ENCODE measurements around the gene FAM184B.
"Not testable (repeated sequence)": the region's sequence is repeated elsewhere in the genome, so short reads cannot be mapped to it uniquely, and the experiment has no call there.

The FAM184B gene

DNA sequence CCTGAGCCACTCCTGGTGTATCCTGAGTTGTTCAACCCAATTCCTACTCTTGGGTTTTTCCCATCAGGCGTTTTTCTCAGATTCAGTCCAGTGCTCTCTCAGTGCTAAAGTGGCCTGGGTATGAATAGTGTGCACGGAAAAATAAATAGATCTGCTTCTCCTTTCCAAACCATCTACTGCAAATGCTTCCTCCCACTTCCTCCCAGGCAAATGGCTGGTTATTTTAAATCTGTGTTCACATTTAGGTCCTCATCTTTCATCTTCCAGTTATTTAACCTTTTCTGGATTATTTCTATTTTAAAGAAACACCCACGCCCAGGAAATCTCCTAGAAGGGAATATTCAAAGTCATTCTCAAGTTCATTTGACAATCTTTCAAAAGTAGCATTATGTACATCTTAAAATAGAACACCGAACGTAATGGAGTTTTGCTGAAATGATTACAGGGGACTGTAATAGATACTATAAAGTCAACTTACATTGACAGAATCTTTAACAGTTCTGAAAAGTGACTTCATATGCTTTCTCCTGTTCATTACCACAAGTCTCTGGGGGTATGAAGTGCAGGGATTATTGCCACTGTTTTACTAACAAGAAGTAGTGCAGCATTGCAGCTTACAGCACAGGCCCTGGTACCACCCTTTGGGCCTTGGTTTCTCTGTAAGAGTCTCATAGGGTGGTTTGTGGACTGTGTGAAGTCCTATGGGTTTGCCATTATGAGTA lies 100.7 kb downstream of the FAM184B start:
- no peaks in the 10 kb centered on the region for H3K9me3 ChIP-seq (replicated peaks; ENCODE audit: low read length)
- no peaks in the 10 kb centered on the region for H3K27me3 ChIP-seq (ENCODE audit: control insufficient read depth, insufficient read depth, low read length)
- H3K4me2 ChIP-seq (ENCODE audit: low read length): no peak overlapping the region
- no peaks in the 10 kb centered on the region for H3K4me1 ChIP-seq (ENCODE audit: control insufficient read depth, insufficient read depth, low read length)
- no peak overlapping the region for H3K9ac ChIP-seq (ENCODE audit: low read depth, low read length)
- H3K36me3 ChIP-seq (ENCODE audit: insufficient read depth, low read length): no peaks in the 10 kb centered on the region
- H3K4me3 ChIP-seq (ENCODE audit: low read length): no peak overlapping the region

- Histone ChIP-seq H3K4me2 (ENCODE audit: low read length) (no peak overlapping the region), H3K4me3 (ENCODE audit: low read length) (no peak overlapping the region), H3K9me3 (replicated peaks; ENCODE audit: low read length) (no peaks in the 10 kb centered on the region), H3K9ac (ENCODE audit: low read depth, low read length) (no peak overlapping the region), H3K36me3 (ENCODE audit: insufficient read depth, low read length) (no peaks in the 10 kb centered on the region), H3K27me3 (ENCODE audit: control insufficient read depth, insufficient read depth, low read length) (peaks cover 20% of the 10 kb centered on the region), H3K4me1 (ENCODE audit: control insufficient read depth, insufficient read depth, low read length) (no peaks in the 10 kb centered on the region)
Observed at GRCh38 chr4:17670423-17670822, 111.0 kb downstream of the FAM184B start.

- Histone ChIP-seq H3K9ac (ENCODE audit: low read depth, low read length) (no peak overlapping the region), H3K36me3 (ENCODE audit: insufficient read depth, low read length) (no peaks in the 10 kb centered on the region), H3K4me1 (ENCODE audit: control insufficient read depth, insufficient read depth, low read length) (no peaks in the 10 kb centered on the region), H3K27me3 (ENCODE audit: control insufficient read depth, insufficient read depth, low read length) (peaks cover 23% of the 10 kb centered on the region), H3K9me3 (replicated peaks; ENCODE audit: low read length) (no peaks in the 10 kb centered on the region), H3K4me3 (ENCODE audit: low read length) (no peak overlapping the region), H3K4me2 (ENCODE audit: low read length) (no peak overlapping the region)
Observed at GRCh38 chr4:17667653-17668201, 113.7 kb downstream of the FAM184B start.

GRCh38 chr4:17667253-17667652 lies 114.2 kb downstream of the FAM184B start:
- no peak overlapping the region for H3K4me2 ChIP-seq (ENCODE audit: low read length)

DNA sequence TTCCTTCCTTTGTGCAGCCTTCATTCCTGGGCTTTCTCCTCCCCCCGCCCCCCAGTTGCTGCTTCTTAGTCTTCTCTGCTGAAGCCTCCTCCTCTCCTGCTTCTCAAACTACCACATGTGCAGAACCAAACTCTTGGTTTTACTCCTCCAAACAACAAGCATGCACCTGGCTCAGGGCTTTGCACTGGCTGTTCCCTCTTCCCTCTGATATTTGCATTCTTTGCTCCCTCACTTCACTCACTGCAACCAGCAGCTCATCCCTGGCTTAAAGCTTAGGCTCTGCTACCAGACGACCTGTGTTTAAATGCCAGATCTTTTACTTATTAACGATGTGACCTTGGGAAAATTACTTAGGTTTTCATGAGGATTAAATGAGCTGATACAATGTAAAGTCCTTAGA lies 115.6 kb downstream of the FAM184B start:
- Histone ChIP-seq H3K27me3 (ENCODE audit: control insufficient read depth, insufficient read depth, low read length) (peaks cover 16% of the 10 kb centered on the region), H3K4me1 (ENCODE audit: control insufficient read depth, insufficient read depth, low read length) (no peaks in the 10 kb centered on the region), H3K36me3 (ENCODE audit: insufficient read depth, low read length) (no peaks in the 10 kb centered on the region), H3K4me2 (ENCODE audit: low read length) (no peak overlapping the region), H3K9me3 (replicated peaks; ENCODE audit: low read length) (no peaks in the 10 kb centered on the region), H3K9ac (ENCODE audit: low read depth, low read length) (no peak overlapping the region), H3K4me3 (ENCODE audit: low read length) (no peak overlapping the region)

More at GRCh38 chr4:17667253-17667652, 114.2 kb downstream of the FAM184B start:
- H3K4me1 ChIP-seq (ENCODE audit: control insufficient read depth, insufficient read depth, low read length): no peaks in the 10 kb centered on the region
- no peaks in the 10 kb centered on the region for H3K36me3 ChIP-seq (ENCODE audit: insufficient read depth, low read length)
- peaks cover 23% of the 10 kb centered on the region for H3K27me3 ChIP-seq (ENCODE audit: control insufficient read depth, insufficient read depth, low read length)
- H3K9ac ChIP-seq (ENCODE audit: low read depth, low read length): no peak overlapping the region
- no peak overlapping the region for H3K4me3 ChIP-seq (ENCODE audit: low read length)
- no peaks in the 10 kb centered on the region for H3K9me3 ChIP-seq (replicated peaks; ENCODE audit: low read length)

DNA sequence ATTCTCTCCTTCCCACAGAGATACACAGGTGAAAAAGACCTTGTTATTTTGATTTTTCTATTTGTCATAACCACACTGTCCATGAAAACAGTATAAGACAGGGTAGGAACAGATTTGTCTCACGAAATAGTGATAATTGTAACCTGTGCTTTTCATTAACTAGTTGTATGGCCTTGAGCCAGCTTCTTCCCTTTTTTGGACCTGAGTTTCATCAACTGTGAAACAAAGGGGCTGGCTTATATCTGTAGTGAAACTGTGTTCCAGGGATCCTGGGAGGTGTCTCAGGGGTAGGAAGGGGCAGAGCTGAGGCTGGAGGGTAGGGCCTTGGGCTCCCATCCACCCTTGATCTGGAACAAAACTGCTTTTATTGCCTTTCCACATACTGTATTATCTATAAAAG lies 116.1 kb downstream of the FAM184B start:
- Histone ChIP-seq H3K4me1 (ENCODE audit: control insufficient read depth, insufficient read depth, low read length) (no peaks in the 10 kb centered on the region), H3K9ac (ENCODE audit: low read depth, low read length) (no peak overlapping the region), H3K4me2 (ENCODE audit: low read length) (no peak overlapping the region), H3K9me3 (replicated peaks; ENCODE audit: low read length) (no peaks in the 10 kb centered on the region), H3K27me3 (ENCODE audit: control insufficient read depth, insufficient read depth, low read length) (peaks cover 16% of the 10 kb centered on the region), H3K36me3 (ENCODE audit: insufficient read depth, low read length) (no peaks in the 10 kb centered on the region), H3K4me3 (ENCODE audit: low read length) (no peak overlapping the region)

DNA sequence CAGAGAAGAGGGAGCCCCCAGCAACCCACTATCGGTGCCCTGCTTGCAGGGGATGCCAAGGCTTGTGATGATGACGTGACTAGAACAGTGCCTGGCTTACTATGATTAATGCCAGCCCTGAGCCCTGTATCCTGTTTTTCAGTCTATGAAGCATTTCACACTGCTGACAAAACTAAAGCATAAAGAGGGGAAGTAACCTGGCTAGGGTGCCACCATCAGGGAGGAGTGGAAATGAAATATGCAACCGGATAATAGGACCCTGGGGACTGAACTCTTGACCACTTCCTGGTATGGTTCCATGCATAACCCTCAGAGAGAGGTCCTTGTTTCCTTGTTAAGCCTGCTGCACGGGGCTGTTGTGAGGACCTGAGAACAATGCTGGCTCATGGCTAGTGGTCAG lies 116.7 kb downstream of the FAM184B start:
- Histone ChIP-seq H3K27me3 (ENCODE audit: control insufficient read depth, insufficient read depth, low read length) (peaks cover 15% of the 10 kb centered on the region), H3K4me3 (ENCODE audit: low read length) (no peak overlapping the region), H3K9me3 (replicated peaks; ENCODE audit: low read length) (no peaks in the 10 kb centered on the region)

GRCh38 chr4:17662694-17663093 lies 118.7 kb downstream of the FAM184B start:
- H3K4me3 ChIP-seq (ENCODE audit: low read length): no peak overlapping the region
- no peak overlapping the region for H3K4me2 ChIP-seq (ENCODE audit: low read length)
- no peak overlapping the region for H3K9ac ChIP-seq (ENCODE audit: low read depth, low read length)
- peaks cover 11% of the 10 kb centered on the region for H3K27me3 ChIP-seq (ENCODE audit: control insufficient read depth, insufficient read depth, low read length)
- no peaks in the 10 kb centered on the region for H3K36me3 ChIP-seq (ENCODE audit: insufficient read depth, low read length)
- H3K9me3 ChIP-seq (replicated peaks; ENCODE audit: low read length): no peaks in the 10 kb centered on the region
- no peaks in the 10 kb centered on the region for H3K4me1 ChIP-seq (ENCODE audit: control insufficient read depth, insufficient read depth, low read length)

More for the DNA sequence above, 116.7 kb downstream of the FAM184B start:
- Histone ChIP-seq H3K9ac (ENCODE audit: low read depth, low read length) (no peak overlapping the region), H3K4me1 (ENCODE audit: control insufficient read depth, insufficient read depth, low read length) (no peaks in the 10 kb centered on the region), H3K36me3 (ENCODE audit: insufficient read depth, low read length) (no peaks in the 10 kb centered on the region), H3K4me2 (ENCODE audit: low read length) (no peak overlapping the region)

- peaks cover 21% of the 10 kb centered on the region for H3K27me3 ChIP-seq (ENCODE audit: control insufficient read depth, insufficient read depth, low read length)
- H3K9me3 ChIP-seq (replicated peaks; ENCODE audit: low read length); H3K4me2 ChIP-seq (ENCODE audit: low read length); H3K4me1 ChIP-seq (ENCODE audit: control insufficient read depth, insufficient read depth, low read length); H3K9ac ChIP-seq (ENCODE audit: low read depth, low read length); H3K4me3 ChIP-seq (ENCODE audit: low read length); H3K36me3 ChIP-seq (ENCODE audit: insufficient read depth, low read length): not testable (repeated sequence)
Observed at GRCh38 chr4:17659196-17659595, 122.2 kb downstream of the FAM184B start.

GRCh38 chr4:17657849-17658248 lies 123.6 kb downstream of the FAM184B start:
- no peaks in the 10 kb centered on the region for H3K9me3 ChIP-seq (replicated peaks; ENCODE audit: low read length)
- H3K27me3 ChIP-seq (ENCODE audit: control insufficient read depth, insufficient read depth, low read length): peaks cover 19% of the 10 kb centered on the region
- no peaks in the 10 kb centered on the region for H3K36me3 ChIP-seq (ENCODE audit: insufficient read depth, low read length)
- H3K9ac ChIP-seq (ENCODE audit: low read depth, low read length): no peak overlapping the region
- H3K4me1 ChIP-seq (ENCODE audit: control insufficient read depth, insufficient read depth, low read length): no peaks in the 10 kb centered on the region
- no peak overlapping the region for H3K4me2 ChIP-seq (ENCODE audit: low read length)
- no peak overlapping the region for H3K4me3 ChIP-seq (ENCODE audit: low read length)

DNA sequence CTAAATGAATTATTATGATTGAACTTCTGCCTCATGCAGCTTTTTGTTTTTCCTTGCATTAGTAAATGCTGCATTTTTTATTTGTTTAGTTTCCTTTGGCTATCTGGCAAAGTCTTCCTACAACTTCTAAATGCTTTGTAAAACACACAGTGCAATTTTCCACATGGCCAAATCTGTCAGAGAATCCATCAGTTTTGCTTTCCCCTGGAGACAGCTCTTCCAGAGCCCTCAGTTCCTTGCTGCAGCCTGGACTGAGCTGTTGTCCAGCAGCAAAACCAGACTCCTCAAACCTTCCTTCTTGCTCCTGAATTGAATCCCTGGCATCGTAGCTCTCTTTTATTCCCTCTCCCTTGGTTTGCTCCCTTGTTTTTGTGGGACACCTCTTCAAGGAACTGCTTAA lies 124.3 kb downstream of the FAM184B start:
- H3K27me3 ChIP-seq (ENCODE audit: control insufficient read depth, insufficient read depth, low read length): peaks cover 19% of the 10 kb centered on the region
- H3K9me3 ChIP-seq (replicated peaks; ENCODE audit: low read length): no peaks in the 10 kb centered on the region
- no peaks in the 10 kb centered on the region for H3K4me1 ChIP-seq (ENCODE audit: control insufficient read depth, insufficient read depth, low read length)
- H3K9ac ChIP-seq (ENCODE audit: low read depth, low read length): no peak overlapping the region
- H3K36me3 ChIP-seq (ENCODE audit: insufficient read depth, low read length): no peaks in the 10 kb centered on the region
- H3K4me3 ChIP-seq (ENCODE audit: low read length): no peak overlapping the region
- H3K4me2 ChIP-seq (ENCODE audit: low read length): no peak overlapping the region

DNA sequence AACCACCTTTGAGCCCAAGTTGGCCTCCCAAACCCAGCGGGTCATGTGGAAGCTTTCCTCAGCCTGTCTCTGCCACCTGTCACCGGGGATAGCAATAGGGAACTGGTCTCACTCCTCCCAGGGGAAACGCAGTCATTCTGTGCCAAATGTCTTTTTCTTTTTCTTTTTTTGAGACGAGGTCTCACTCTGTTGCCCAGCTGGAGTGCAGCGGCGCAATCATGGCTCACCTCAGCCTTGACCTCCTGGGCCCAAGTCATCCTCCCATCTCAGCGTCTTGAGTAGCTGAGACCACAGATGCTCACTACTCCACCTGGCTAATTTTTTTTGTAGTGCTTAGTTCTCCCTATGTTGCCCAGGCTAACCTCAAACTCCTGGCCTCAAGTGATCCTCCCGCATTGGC lies 126.7 kb downstream of the FAM184B start:
- H3K4me2 ChIP-seq (ENCODE audit: low read length): no peak overlapping the region
- H3K4me3 ChIP-seq (ENCODE audit: low read length): no peak overlapping the region

More for the DNA sequence above, 126.7 kb downstream of the FAM184B start:
- Histone ChIP-seq H3K9ac (ENCODE audit: low read depth, low read length) (no peak overlapping the region), H3K27me3 (ENCODE audit: control insufficient read depth, insufficient read depth, low read length) (peaks cover 22% of the 10 kb centered on the region), H3K9me3 (replicated peaks; ENCODE audit: low read length) (no peaks in the 10 kb centered on the region), H3K4me1 (ENCODE audit: control insufficient read depth, insufficient read depth, low read length) (no peaks in the 10 kb centered on the region), H3K36me3 (ENCODE audit: insufficient read depth, low read length) (no peaks in the 10 kb centered on the region)
